A549 (cell line): ENCODE data around the gene ITGAL.

Source experiments
- CBX8 ChIP-seq: fragments of 200-600 bp; sonication (generic); IDR thresholded peaks from 2 replicates; pipeline ENCODE4 v1.6.1; 2016
- EP300 ChIP-seq, 2 experiments: fragments of >200 bp; sonication (Bioruptor Twin); formaldehyde crosslinking; IDR thresholded peaks; 2 replicates in 1 of 2; 3 replicates in 1 of 2; pipeline ENCODE4 v1.6.1; 2016 to 2017
- FOXS1 ChIP-seq: fragments of 250-450 bp; sonication (Bioruptor Pico); IDR thresholded peaks from 2 replicates; pipeline ENCODE4 v1.5.0; 2020; ENCODE audit warnings: mild to moderate bottlenecking, moderate library complexity
- PHF8 ChIP-seq: fragments of 200-600 bp; sonication (generic); IDR thresholded peaks from 2 replicates; pipeline ENCODE4 v1.6.1; 2016; ENCODE audit warnings: low read depth, mild to moderate bottlenecking, antibody characterized with exemption, moderate library complexity, borderline replicate concordance
- POLR2A ChIP-seq: IDR thresholded peaks from 2 replicates; pipeline ENCODE4 v1.6.1; 2012; ENCODE audit warnings: mild to moderate bottlenecking, low read length
- RAD21 ChIP-seq, 2 experiments: fragments of >200 bp in 1 of 2; sonication (Bioruptor Twin) in 1 of 2; formaldehyde crosslinking in 1 of 2; IDR thresholded peaks in 1 of 2; conservative IDR thresholded peaks in 1 of 2; 2 replicates in 1 of 2; 3 replicates in 1 of 2; pipeline ENCODE4 v1.6.1; 2012 to 2018; ENCODE audit warnings: inconsistent platforms in 1 of 2
- SREBF2 ChIP-seq: fragments of 450-650 bp; IDR thresholded peaks from 2 replicates; pipeline ENCODE4 v1.6.1; 2014; ENCODE audit warnings: mild to moderate bottlenecking, moderate library complexity
- TF ChIP-seq, protein P1 (sequence below): fragments of >200 bp; sonication (Bioruptor Twin); formaldehyde crosslinking; IDR thresholded peaks from 3 replicates; pipeline ENCODE4 v1.5.1; 2016
- TF ChIP-seq, protein P2 (sequence below): IDR thresholded peaks from 2 replicates; pipeline ENCODE4 v1.6.1; 2012
- TF ChIP-seq, protein P3 (sequence below): fragments of 450-650 bp; IDR thresholded peaks from 2 replicates; pipeline ENCODE4 v1.6.1; 2014; ENCODE audit warnings: antibody characterized with exemption

- TF ChIP-seq FOXS1 (CRISPR knock-in tag) (no peak), RAD21 (conservative IDR thresholded peaks at IDR 0.05 in 1 of 2, IDR thresholded peaks at IDR 0.05 in 1 of 2) (no peak), POLR2A (no peak), CBX8 (no peak), SREBF2 (no peak), EP300 (IDR thresholded peaks at IDR 0.05) (no peak), PHF8 (no peak)
- TF ChIP-seq, protein P1, sequence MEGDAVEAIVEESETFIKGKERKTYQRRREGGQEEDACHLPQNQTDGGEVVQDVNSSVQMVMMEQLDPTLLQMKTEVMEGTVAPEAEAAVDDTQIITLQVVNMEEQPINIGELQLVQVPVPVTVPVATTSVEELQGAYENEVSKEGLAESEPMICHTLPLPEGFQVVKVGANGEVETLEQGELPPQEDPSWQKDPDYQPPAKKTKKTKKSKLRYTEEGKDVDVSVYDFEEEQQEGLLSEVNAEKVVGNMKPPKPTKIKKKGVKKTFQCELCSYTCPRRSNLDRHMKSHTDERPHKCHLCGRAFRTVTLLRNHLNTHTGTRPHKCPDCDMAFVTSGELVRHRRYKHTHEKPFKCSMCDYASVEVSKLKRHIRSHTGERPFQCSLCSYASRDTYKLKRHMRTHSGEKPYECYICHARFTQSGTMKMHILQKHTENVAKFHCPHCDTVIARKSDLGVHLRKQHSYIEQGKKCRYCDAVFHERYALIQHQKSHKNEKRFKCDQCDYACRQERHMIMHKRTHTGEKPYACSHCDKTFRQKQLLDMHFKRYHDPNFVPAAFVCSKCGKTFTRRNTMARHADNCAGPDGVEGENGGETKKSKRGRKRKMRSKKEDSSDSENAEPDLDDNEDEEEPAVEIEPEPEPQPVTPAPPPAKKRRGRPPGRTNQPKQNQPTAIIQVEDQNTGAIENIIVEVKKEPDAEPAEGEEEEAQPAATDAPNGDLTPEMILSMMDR = no peak
- TF ChIP-seq, protein P2, sequence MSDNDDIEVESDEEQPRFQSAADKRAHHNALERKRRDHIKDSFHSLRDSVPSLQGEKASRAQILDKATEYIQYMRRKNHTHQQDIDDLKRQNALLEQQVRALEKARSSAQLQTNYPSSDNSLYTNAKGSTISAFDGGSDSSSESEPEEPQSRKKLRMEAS = no peak
- TF ChIP-seq, protein P3, sequence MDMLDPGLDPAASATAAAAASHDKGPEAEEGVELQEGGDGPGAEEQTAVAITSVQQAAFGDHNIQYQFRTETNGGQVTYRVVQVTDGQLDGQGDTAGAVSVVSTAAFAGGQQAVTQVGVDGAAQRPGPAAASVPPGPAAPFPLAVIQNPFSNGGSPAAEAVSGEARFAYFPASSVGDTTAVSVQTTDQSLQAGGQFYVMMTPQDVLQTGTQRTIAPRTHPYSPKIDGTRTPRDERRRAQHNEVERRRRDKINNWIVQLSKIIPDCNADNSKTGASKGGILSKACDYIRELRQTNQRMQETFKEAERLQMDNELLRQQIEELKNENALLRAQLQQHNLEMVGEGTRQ = no peak
These were observed 36.7 kb downstream of the ITGAL start for GRCh38 chr16:30509081-30509765.
